ENCODE results near the gene CCDC88B. TPM values are rescaled to one million over a fixed set of nuclear protein-coding genes. Genes with fewer than 3 reads are reported as not detected.

CCDC88B gene
- total RNA-seq, 1 experiment from 2014 or later: 11.2 TPM

- no peaks in the 10 kb centered on the region for H4K20me1 ChIP-seq (ENCODE audit: control insufficient read depth, insufficient read depth, insufficient read length)
- DNase-seq: no peak
- H3K9me3 ChIP-seq (ENCODE audit: control insufficient read depth, low read depth, low read length): no peaks in the 10 kb centered on the region
- H3K9ac ChIP-seq (ENCODE audit: extremely low read depth, insufficient read length, low read length): no peak overlapping the region
- peaks cover 31% of the 10 kb centered on the region for H3K27me3 Mint-ChIP-seq (ENCODE audit: low read depth)
- no peak overlapping the region for H2BK15ac ChIP-seq (ENCODE audit: low read depth, low read length)
- H4K5ac ChIP-seq (ENCODE audit: insufficient read length, low read depth, low read length): no peak overlapping the region
- H3K79me1 ChIP-seq (ENCODE audit: insufficient read depth, low read depth, low read length, poor library complexity, severe bottlenecking): no peaks in the 10 kb centered on the region
- no peak overlapping the region for H4K91ac ChIP-seq (ENCODE audit: insufficient read length, low read depth, low read length)
- H3K79me2 ChIP-seq (ENCODE audit: insufficient read depth, low read length): no peaks in the 10 kb centered on the region
- H3K27me3 ChIP-seq (ENCODE audit: insufficient read depth, low read length): no peaks in the 10 kb centered on the region
- no peak overlapping the region for H3T11ph ChIP-seq (ENCODE audit: low read length)
- H2BK5ac ChIP-seq (ENCODE audit: insufficient read length, low read length): no peak overlapping the region
- no peaks in the 10 kb centered on the region for H3K36me3 Mint-ChIP-seq (ENCODE audit: insufficient read depth in 1 of 3, low read depth in 3 of 3)
- no peak overlapping the region; a peak in 1 of 7 replicates for H3K27ac Mint-ChIP-seq
- H3K4me1 Mint-ChIP-seq: peaks cover 0 to 5% of the 10 kb centered on the region in 2 experiments; a peak in 2 of 4 replicates
- no peak overlapping the region for H2AK5ac ChIP-seq (ENCODE audit: insufficient read length, low read length)
- WGBS (ENCODE audit: extremely low coverage, insufficient read length, low lambda C conversion rate): no CpG with 5 or more reads among the region's 11 CpGs
- H3K9me3 Mint-ChIP-seq: peaks cover 0 to 2% of the 10 kb centered on the region in 2 experiments; a peak in 1 of 5 replicates
- no peak overlapping the region for H3K18ac ChIP-seq (ENCODE audit: insufficient read length, low read depth, low read length)
- no peak overlapping the region for H2BK12ac ChIP-seq (ENCODE audit: insufficient read length, low read depth, low read length)
- H2BK120ac ChIP-seq (ENCODE audit: low read depth, low read length, poor library complexity, severe bottlenecking): no peak overlapping the region
- H3K4me2 ChIP-seq (ENCODE audit: insufficient read depth, insufficient read length, low read length): no peak overlapping the region
- H2AFZ ChIP-seq (ENCODE audit: low read length): no peak overlapping the region
- H3K4ac ChIP-seq (ENCODE audit: low read depth, low read length): no peak overlapping the region
- no peak overlapping the region for H3K27ac ChIP-seq (ENCODE audit: insufficient read length, low read depth, low read length)
- no peak overlapping the region for H3K14ac ChIP-seq (ENCODE audit: insufficient read depth, low read length)
- H3K56ac ChIP-seq (ENCODE audit: insufficient read length, low read depth, low read length): no peak overlapping the region
- no peaks in the 10 kb centered on the region for H3K23me2 ChIP-seq (ENCODE audit: insufficient read length, low read depth, low read length, poor library complexity, severe bottlenecking)
- TF ChIP-seq CTCF (conservative IDR thresholded peaks at IDR 0.05): no peak
- no peak overlapping the region for H3K4me3 Mint-ChIP-seq
- H2BK20ac ChIP-seq (ENCODE audit: low read depth, low read length, poor library complexity, severe bottlenecking): no peak overlapping the region
- H3K4me1 ChIP-seq (ENCODE audit: insufficient read depth, low read length): no peaks in the 10 kb centered on the region
- no peak overlapping the region for H4K8ac ChIP-seq (replicated peaks; ENCODE audit: insufficient read length, low read depth, low read length)
- H3K23ac ChIP-seq (ENCODE audit: insufficient read length, low read depth, low read length): no peak overlapping the region
Measured at GRCh38 chr11:64385945-64386704, 46.1 kb downstream of the CCDC88B start.

All from H9 (cell line).